ENCODE measurements around the gene TYW5.

TYW5 gene

DNA sequence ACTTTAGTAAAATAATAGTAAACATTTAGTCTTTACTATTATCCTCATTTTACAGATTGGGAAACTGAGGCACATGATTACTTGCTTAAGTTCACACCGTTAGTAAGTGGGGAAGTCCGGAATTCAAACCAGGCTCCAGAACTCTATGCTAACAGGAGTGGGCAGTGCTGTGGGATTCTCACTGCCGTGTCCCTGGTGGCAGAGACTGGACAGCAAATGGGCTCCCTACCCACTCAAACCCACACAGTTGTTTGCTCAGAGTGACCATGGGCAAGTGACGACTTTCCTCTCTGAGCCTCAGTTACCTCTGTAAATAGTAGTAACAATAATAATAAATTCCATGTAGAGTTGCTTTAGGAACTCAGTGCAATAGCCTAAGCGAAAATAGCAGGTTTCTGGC is 24.1 kb upstream of the TYW5 start:
- ChIA-PET CTCF (interaction anchor here (1.1 to 3.4 kb wide), 13 partner anchors 8 to 728 kb away, joined by 3 to 82 read pairs (median 6); no protein-coding TSS in a partner anchor), POLR2A (no interaction called here)
- DNase-seq (ENCODE audit: extremely low spot score), result no peak
- TF ChIP-seq, protein P1, sequence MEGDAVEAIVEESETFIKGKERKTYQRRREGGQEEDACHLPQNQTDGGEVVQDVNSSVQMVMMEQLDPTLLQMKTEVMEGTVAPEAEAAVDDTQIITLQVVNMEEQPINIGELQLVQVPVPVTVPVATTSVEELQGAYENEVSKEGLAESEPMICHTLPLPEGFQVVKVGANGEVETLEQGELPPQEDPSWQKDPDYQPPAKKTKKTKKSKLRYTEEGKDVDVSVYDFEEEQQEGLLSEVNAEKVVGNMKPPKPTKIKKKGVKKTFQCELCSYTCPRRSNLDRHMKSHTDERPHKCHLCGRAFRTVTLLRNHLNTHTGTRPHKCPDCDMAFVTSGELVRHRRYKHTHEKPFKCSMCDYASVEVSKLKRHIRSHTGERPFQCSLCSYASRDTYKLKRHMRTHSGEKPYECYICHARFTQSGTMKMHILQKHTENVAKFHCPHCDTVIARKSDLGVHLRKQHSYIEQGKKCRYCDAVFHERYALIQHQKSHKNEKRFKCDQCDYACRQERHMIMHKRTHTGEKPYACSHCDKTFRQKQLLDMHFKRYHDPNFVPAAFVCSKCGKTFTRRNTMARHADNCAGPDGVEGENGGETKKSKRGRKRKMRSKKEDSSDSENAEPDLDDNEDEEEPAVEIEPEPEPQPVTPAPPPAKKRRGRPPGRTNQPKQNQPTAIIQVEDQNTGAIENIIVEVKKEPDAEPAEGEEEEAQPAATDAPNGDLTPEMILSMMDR (IDR thresholded peaks at IDR 0.05; ENCODE audit: control extremely low read depth, extremely low read depth, low read depth, missing control alignments), result no peak

DNA sequence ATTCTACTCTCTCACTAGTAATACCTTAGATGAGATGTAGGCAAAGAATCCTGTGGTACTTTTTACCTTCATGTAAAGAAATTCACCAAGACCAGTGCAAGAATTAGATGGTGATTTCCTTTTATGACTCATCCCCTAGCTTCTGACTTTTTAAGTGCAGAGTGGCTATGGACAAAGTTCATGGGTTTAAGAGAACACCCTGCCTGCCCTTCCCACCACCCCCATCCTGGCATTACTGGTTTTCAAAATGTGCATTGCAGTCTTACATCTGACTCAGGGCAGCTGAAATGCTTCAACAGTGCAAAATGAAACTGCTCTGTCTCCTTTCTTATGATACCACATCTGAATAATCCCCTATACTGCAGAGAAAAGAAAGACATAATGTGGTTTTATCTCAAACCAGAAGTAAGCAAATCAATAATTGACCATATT is 22.7 kb upstream of the TYW5 start:
- TF ChIP-seq, protein P1 (IDR thresholded peaks at IDR 0.05; ENCODE audit: control extremely low read depth, extremely low read depth, low read depth, missing control alignments), result no peak
- POLR2A ChIA-PET, result no interaction called here
- no peak for DNase-seq (ENCODE audit: extremely low spot score)

DNA sequence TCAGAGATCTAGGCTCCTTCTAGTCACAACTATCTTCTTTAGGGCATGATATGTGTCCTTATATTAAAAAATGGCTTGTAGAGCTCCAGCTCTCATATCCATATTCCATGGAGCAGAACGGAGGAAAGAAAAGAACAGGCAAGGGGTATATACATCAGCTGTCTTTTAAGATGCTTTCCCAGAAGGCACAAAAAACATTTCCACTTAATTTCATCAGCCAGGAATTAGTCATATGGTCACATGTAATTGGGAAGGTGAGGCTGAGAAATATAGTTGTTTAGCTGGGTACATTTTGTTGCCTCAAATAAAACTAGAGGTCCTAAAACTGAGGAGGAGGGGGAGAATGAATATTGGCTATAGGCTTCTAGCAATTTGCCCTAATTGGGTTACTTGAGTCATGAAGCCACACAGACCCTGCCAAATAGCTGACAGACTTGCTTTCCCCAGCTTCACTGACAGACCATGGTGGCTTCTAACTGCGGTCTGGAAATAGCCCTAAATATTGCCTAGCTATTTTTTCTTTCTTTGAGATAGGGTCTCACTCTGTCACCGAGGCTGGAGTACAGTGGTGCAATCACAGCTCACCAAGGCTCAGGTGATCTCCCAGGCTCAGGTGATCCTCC is 20.1 kb upstream of the TYW5 start:
- POLR2A ChIA-PET, result no interaction called here
- TF ChIP-seq, protein P1 (IDR thresholded peaks at IDR 0.05; ENCODE audit: control extremely low read depth, extremely low read depth, low read depth, missing control alignments), result no peak
- no peak for DNase-seq (ENCODE audit: extremely low spot score)
- CTCF ChIA-PET, result interaction anchor here (0.9 to 3.6 kb wide), 8 partner anchors 9 to 728 kb away, joined by 3 to 18 read pairs (median 5); partner anchors contain the start of gene KCTD18

More for the DNA sequence above, 22.7 kb upstream of the TYW5 start:
- CTCF ChIA-PET, result interaction anchor here (1.2 to 3.4 kb wide), 3 partner anchors 14 to 504 kb away, joined by 4 to 82 read pairs (median 34); no protein-coding TSS in a partner anchor

DNA sequence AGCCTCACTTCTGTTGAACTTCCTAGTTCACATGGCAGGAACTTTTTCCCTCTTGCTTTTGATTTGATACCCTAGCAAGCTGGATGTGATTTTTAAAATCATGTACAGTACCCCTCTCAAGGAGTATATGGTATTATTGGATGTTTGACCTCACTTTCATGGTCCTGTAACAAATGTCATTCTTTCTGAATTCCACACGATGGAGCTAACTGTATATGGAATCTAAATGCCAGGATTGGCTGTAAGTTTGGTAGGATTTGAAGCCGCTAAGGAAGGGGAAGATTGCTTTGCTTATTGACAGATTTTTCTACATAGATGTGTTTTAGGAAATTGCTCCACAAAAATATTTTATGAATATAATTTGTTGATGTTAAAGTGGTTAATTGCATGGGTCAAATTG is 18.4 kb upstream of the TYW5 start:
- TF ChIP-seq, protein P1 (IDR thresholded peaks at IDR 0.05; ENCODE audit: control extremely low read depth, extremely low read depth, low read depth, missing control alignments), result peak; percentile 43
- ChIA-PET POLR2A (no interaction called here), CTCF (interaction anchor here (0.7 to 3.6 kb wide), 16 partner anchors 8 to 730 kb away, joined by 3 to 28 read pairs (median 3); no protein-coding TSS in a partner anchor)
- no peak for DNase-seq (ENCODE audit: extremely low spot score)

DNA sequence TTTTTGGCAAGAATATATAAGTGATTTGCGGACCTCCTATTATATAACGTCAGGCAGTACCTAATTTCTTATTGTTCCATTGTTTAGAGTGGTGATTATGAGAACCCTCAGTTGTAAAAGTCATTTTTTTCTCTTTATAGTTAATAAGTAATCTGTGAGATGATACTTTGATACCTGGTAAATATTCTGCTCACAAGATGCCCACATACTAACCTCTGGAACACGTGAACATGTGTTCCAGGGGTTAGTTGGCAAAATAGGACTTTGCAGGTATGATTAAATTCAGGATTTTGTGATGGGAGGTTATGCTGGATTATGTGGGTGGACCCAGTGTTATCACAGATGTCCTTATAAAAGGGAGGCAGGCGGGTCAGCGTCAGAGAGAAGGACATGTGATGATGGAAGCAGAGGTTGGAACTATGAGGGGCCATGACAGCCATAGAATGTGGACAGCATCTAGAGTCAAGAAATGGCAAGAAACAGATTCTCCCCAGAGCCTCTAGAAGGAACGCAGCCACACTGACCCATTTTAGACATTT is 16.9 kb upstream of the TYW5 start:
- ChIA-PET CTCF (interaction anchor here (0.8 to 2.3 kb wide), 3 partner anchors 8 to 511 kb away, joined by 3 to 28 read pairs (median 3); no protein-coding TSS in a partner anchor), POLR2A (no interaction called here)
- TF ChIP-seq, protein P1 (IDR thresholded peaks at IDR 0.05; ENCODE audit: control extremely low read depth, extremely low read depth, low read depth, missing control alignments), result no peak
- no peak for DNase-seq (ENCODE audit: extremely low spot score)

DNA sequence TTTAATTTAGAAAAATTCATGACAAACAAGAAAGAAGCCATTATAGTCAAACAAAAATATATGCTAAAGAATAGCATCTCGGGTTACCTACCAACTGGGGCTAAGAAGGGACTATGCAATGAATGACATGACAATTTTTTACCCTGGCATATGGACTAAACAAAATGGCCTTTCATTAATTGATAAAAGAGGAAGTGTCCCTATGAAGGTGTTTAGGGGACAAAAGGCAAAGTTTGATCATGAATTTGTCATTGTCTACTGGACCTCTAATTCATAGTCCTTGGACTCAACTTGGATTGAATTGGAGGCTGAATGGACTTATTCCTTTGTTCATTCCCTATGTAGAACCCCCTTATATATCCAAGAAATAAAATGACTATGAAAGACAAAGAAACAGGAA is 12.8 kb upstream of the TYW5 start:
- CTCF ChIA-PET, result interaction anchor here (1.3 kb wide), 1 partner anchor 513 kb away, joined by 3 read pairs; no protein-coding TSS in a partner anchor

More for the DNA sequence above, 12.8 kb upstream of the TYW5 start:
- TF ChIP-seq, protein P1 (IDR thresholded peaks at IDR 0.05; ENCODE audit: control extremely low read depth, extremely low read depth, low read depth, missing control alignments), result no peak
- POLR2A ChIA-PET, result no interaction called here
- DNase-seq (ENCODE audit: extremely low spot score), result no peak
